Hepatocyte (in vitro differentiated cells): ENCODE results near the gene PTH1R.

Source experiments
- EZH2 ChIP-seq: fragments of 200-600 bp; sonication (generic); IDR thresholded peaks from 2 replicates; pipeline ENCODE4 v1.6.1; 2016; ENCODE audit warnings: antibody characterized with exemption, mild to moderate bottlenecking, borderline replicate concordance
- TF ChIP-seq, protein P1 (sequence below): fragments of 200-600 bp; sonication (generic); IDR thresholded peaks from 2 replicates; pipeline ENCODE4 v1.5.1; 2016; ENCODE audit warnings: antibody characterized with exemption, mild to moderate bottlenecking; ENCODE audit not compliant: poor library complexity

DNA sequence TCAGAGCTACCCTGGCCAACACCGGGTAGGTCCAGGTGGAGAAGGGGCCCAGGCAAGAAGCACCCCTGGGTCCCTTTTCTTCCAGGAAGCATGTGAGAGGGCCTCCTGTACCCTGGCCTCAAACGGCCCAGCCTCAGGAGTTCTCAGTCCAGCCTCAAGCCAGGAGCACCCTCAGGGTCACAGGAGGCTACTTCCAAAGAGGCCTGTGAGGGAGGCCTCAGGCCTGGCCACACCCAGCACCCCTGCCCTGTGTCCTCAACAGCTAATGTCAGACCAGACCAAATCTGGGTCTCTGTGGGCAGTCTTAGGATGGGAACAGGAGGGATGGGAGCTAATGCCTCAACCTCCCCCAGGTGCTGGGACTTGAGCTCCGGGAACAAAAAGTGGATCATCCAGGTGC is 23.5 kb downstream of the PTH1R start:
- TF ChIP-seq, protein P1, sequence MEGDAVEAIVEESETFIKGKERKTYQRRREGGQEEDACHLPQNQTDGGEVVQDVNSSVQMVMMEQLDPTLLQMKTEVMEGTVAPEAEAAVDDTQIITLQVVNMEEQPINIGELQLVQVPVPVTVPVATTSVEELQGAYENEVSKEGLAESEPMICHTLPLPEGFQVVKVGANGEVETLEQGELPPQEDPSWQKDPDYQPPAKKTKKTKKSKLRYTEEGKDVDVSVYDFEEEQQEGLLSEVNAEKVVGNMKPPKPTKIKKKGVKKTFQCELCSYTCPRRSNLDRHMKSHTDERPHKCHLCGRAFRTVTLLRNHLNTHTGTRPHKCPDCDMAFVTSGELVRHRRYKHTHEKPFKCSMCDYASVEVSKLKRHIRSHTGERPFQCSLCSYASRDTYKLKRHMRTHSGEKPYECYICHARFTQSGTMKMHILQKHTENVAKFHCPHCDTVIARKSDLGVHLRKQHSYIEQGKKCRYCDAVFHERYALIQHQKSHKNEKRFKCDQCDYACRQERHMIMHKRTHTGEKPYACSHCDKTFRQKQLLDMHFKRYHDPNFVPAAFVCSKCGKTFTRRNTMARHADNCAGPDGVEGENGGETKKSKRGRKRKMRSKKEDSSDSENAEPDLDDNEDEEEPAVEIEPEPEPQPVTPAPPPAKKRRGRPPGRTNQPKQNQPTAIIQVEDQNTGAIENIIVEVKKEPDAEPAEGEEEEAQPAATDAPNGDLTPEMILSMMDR: no peak
- TF ChIP-seq EZH2: no peak
